H1 (cell line): ENCODE results near the gene ZNF23. TPM values are rescaled to one million over a fixed set of nuclear protein-coding genes. Genes with fewer than 3 reads are reported as not detected.

Experiments
- CTCF ChIA-PET: fragments of 300-600 bp; sonication (Branson Sonifier 250); formaldehyde crosslinking; loops from one replicate; lab custom pipeline; 2021; ENCODE audit not compliant: partially characterized antibody; lab: Charles Lee
- POLR2A ChIA-PET: fragments of 300-600 bp; sonication (Branson Sonifier 250); formaldehyde crosslinking; loops from one replicate; lab custom pipeline; 2021; ENCODE audit warnings: inconsistent platforms; ENCODE audit not compliant: partially characterized antibody; lab: Charles Lee
- DNase-seq, 2 experiments: peaks; one replicate each; pipeline versions ENCODE4 v3.0.0 to v3.0.0-alpha.2; 2010 to 2022; ENCODE audit warnings: low spot score in 2 of 2, low read depth in 1 of 2, mixed read lengths in 1 of 2
- FAIRE-seq: peaks from 2 replicates; lab custom pipeline; 2011; peaks lifted over from hg19 to GRCh38; lab: Jason Lieb, UNC
- H2AFZ ChIP-seq: 2 replicates; pipeline ENCODE4 v1.8.1; 2012; ENCODE audit warnings: low read length, inconsistent platforms
- H2AK5ac ChIP-seq: 2 replicates; pipeline ENCODE4 v1.6.1; 2013; ENCODE audit warnings: low read depth, low read length
- H2BK120ac ChIP-seq: replicated peaks from 2 replicates; pipeline ENCODE3; 2013; ENCODE audit warnings: low read depth, low read length, inconsistent platforms
- H2BK12ac ChIP-seq: 2 replicates; pipeline ENCODE4 v1.6.1; 2013; ENCODE audit warnings: low read depth, low read length
- H2BK15ac ChIP-seq: 2 replicates; pipeline ENCODE4 v1.6.1; 2013; ENCODE audit warnings: low read length
- H2BK20ac ChIP-seq: 2 replicates; pipeline ENCODE4 v1.6.1; 2013; ENCODE audit warnings: low read length
- H2BK5ac ChIP-seq: 2 replicates; pipeline ENCODE4 v1.6.1; 2013; ENCODE audit warnings: low read depth, low read length
- H3K14ac ChIP-seq: 2 replicates; pipeline ENCODE4 v1.6.1; 2013; ENCODE audit warnings: inconsistent platforms; ENCODE audit not compliant: insufficient read length
- H3K18ac ChIP-seq: 2 replicates; pipeline ENCODE4 v1.6.1; 2013; ENCODE audit warnings: low read length; ENCODE audit errors: extremely low read depth
- H3K23ac ChIP-seq: 2 replicates; pipeline ENCODE4 v1.6.1; 2013; ENCODE audit warnings: inconsistent platforms; ENCODE audit not compliant: insufficient read length
- H3K23me2 ChIP-seq: 2 replicates; pipeline ENCODE4 v1.6.1; 2013; ENCODE audit warnings: low read depth, low read length
- H3K27ac ChIP-seq: 2 replicates; pipeline ENCODE4 v1.6.1; 2011; ENCODE audit warnings: low read depth, low read length, inconsistent platforms
- H3K27me3 ChIP-seq, 4 experiments: replicated peaks in 1 of 4; 1 replicate in 1 of 4; 2 replicates in 3 of 4; pipeline versions ENCODE4 v1.6.1 to v1.8.1; 2011 to 2013; ENCODE audit warnings: low read length in 3 of 4, mild to moderate bottlenecking in 3 of 4, inconsistent platforms in 2 of 4, mixed read lengths in 2 of 4, moderate library complexity in 1 of 4; ENCODE audit not compliant: control insufficient read depth in 3 of 4, insufficient read depth in 3 of 4; ENCODE audit errors: extremely low read depth in 1 of 4
- H3K36me3 ChIP-seq, 4 experiments: 2 replicates each; pipeline versions ENCODE4 v1.6.1 to v1.8.1; 2011 to 2013; ENCODE audit warnings: mild to moderate bottlenecking in 4 of 4, low read length in 3 of 4, moderate library complexity in 2 of 4, control low read depth in 1 of 4, inconsistent platforms in 1 of 4; ENCODE audit not compliant: insufficient read depth in 4 of 4, control insufficient read depth in 2 of 4
- H3K4ac ChIP-seq: replicated peaks from 2 replicates; pipeline ENCODE3; 2013; ENCODE audit warnings: low read length, low read depth, mixed read lengths, inconsistent platforms; ENCODE audit not compliant: insufficient read length
- H3K4me1 ChIP-seq, 4 experiments: replicated peaks in 1 of 4; 1 replicate in 1 of 4; 2 replicates in 3 of 4; pipeline versions ENCODE4 v1.6.1 to v1.8.1; 2011 to 2013; ENCODE audit warnings: low read length in 3 of 4, inconsistent platforms in 2 of 4, mixed read lengths in 1 of 4; ENCODE audit not compliant: insufficient read depth in 4 of 4, control insufficient read depth in 3 of 4
- H3K4me2 ChIP-seq, 2 experiments: 2 replicates each; pipeline versions ENCODE4 v1.6.1 to v1.8.1; 2011 to 2013; ENCODE audit warnings: low read depth in 2 of 2, low read length in 2 of 2, control low read depth in 1 of 2, inconsistent platforms in 1 of 2, mild to moderate bottlenecking in 1 of 2; ENCODE audit not compliant: insufficient read depth in 1 of 2
- H3K4me3 ChIP-seq, 4 experiments: fragments of 200-600, 300-600 bp in 1 of 4; sonication (generic), shearing (Covaris generic), sonication (Bioruptor Twin) in 1 of 4; 2 replicates each; pipeline versions ENCODE4 v1.5.1 to v1.8.1; 2011 to 2016; ENCODE audit warnings: low read length in 4 of 4, low read depth in 3 of 4, control low read depth in 2 of 4, inconsistent platforms in 2 of 4, mild to moderate bottlenecking in 2 of 4, mixed read lengths in 1 of 4, moderate library complexity in 1 of 4; ENCODE audit not compliant: insufficient read depth in 2 of 4; ENCODE audit errors: extremely low read depth in 1 of 4
- H3K56ac ChIP-seq: replicated peaks from 2 replicates; pipeline ENCODE3; 2013; ENCODE audit warnings: low read depth, mild to moderate bottlenecking, mixed read lengths, low read length, inconsistent platforms; ENCODE audit not compliant: insufficient read length
- H3K79me1 ChIP-seq: 2 replicates; pipeline ENCODE4 v1.6.1; 2013; ENCODE audit warnings: low read depth, low read length, control low read depth
- H3K79me2 ChIP-seq, 2 experiments: 2 replicates each; pipeline versions ENCODE4 v1.6.1 to v1.8.1; 2012 to 2013; ENCODE audit warnings: low read length in 2 of 2, mild to moderate bottlenecking in 2 of 2, inconsistent platforms in 1 of 2; ENCODE audit not compliant: insufficient read depth in 2 of 2, control insufficient read depth in 1 of 2
- H3K9ac ChIP-seq, 4 experiments: replicated peaks in 1 of 4; 1 replicate in 1 of 4; 2 replicates in 3 of 4; pipeline versions ENCODE4 v1.6.1 to v1.8.1; 2011 to 2013; ENCODE audit warnings: low read depth in 3 of 4, low read length in 3 of 4, control low read depth in 2 of 4, mild to moderate bottlenecking in 2 of 4, moderate library complexity in 2 of 4, inconsistent platforms in 1 of 4; ENCODE audit errors: extremely low read depth in 1 of 4
- H3K9me3 ChIP-seq, 2 experiments: 2 replicates each; pipeline versions ENCODE4 v1.6.1 to v1.8.1; 2012 to 2013; ENCODE audit warnings: mild to moderate bottlenecking in 2 of 2, moderate library complexity in 2 of 2, control low read depth in 1 of 2, inconsistent platforms in 1 of 2, low read depth in 1 of 2, low read length in 1 of 2, mixed read lengths in 1 of 2; ENCODE audit not compliant: insufficient read depth in 2 of 2
- H4K20me1 ChIP-seq, 2 experiments: replicated peaks in 1 of 2; 2 replicates each; pipeline versions ENCODE3 to v1.8.1; 2011 to 2013; ENCODE audit warnings: inconsistent platforms in 2 of 2, low read length in 2 of 2, mild to moderate bottlenecking in 1 of 2; ENCODE audit not compliant: insufficient read depth in 2 of 2, control insufficient read depth in 1 of 2
- H4K5ac ChIP-seq: 2 replicates; pipeline ENCODE4 v1.6.1; 2013; ENCODE audit warnings: low read length, low read depth, mixed read lengths, inconsistent platforms; ENCODE audit not compliant: insufficient read length
- H4K8ac ChIP-seq: 2 replicates; pipeline ENCODE4 v1.8.0; 2013; ENCODE audit warnings: mild to moderate bottlenecking, moderate library complexity, low read length, inconsistent platforms; ENCODE audit not compliant: insufficient read depth; ENCODE audit errors: extremely low read depth
- H4K91ac ChIP-seq: replicated peaks from 2 replicates; pipeline ENCODE3; 2013; ENCODE audit warnings: low read length, mixed read lengths, inconsistent platforms; ENCODE audit not compliant: insufficient read length
- CBX8 ChIP-seq: fragments of 300-800, 300-1000 bp; sonication (generic); IDR thresholded peaks from 2 replicates; pipeline ENCODE4 v1.7.1; 2016; ENCODE audit warnings: low read depth, low read length, borderline replicate concordance
- CEBPB ChIP-seq: IDR thresholded peaks from 2 replicates; pipeline ENCODE4 v1.6.1; 2012; ENCODE audit warnings: low read depth, low read length
- CHD2 ChIP-seq: IDR thresholded peaks from 2 replicates; pipeline ENCODE4 v1.6.1; 2012; ENCODE audit warnings: low read length, improper control_type of control experiment
- CTBP2 ChIP-seq: IDR thresholded peaks from 2 replicates; pipeline ENCODE4 v1.7.0; 2011; ENCODE audit warnings: borderline replicate concordance, mild to moderate bottlenecking, moderate library complexity, mixed read lengths, low read length; ENCODE audit not compliant: insufficient read depth, insufficient read length
- FOSL1 ChIP-seq: IDR thresholded peaks from 2 replicates; pipeline ENCODE4 v1.6.1; 2011; ENCODE audit warnings: mild to moderate bottlenecking, low read depth, low read length, moderate library complexity; ENCODE audit not compliant: insufficient read depth
- KDM1A ChIP-seq: fragments of 200-600, 300-600 bp; sonication (generic); IDR thresholded peaks from 2 replicates; pipeline ENCODE4 v1.7.1; 2016; ENCODE audit warnings: mild to moderate bottlenecking, low read length, borderline replicate concordance
- MAFK ChIP-seq: IDR thresholded peaks from 2 replicates; pipeline ENCODE4 v1.6.1; 2012; ENCODE audit warnings: low read depth, mild to moderate bottlenecking, improper control_type of control experiment, low read length
- RXRA ChIP-seq: IDR thresholded peaks from 2 replicates; pipeline ENCODE4 v1.6.1; 2011; ENCODE audit warnings: low read depth, mild to moderate bottlenecking, low read length, moderate library complexity; ENCODE audit not compliant: insufficient read depth
- SIRT6 ChIP-seq: IDR thresholded peaks from one replicate; pipeline ENCODE4 v1.7.1; 2012; ENCODE audit warnings: low read length, inconsistent platforms
- SP1 ChIP-seq: IDR thresholded peaks from 2 replicates; pipeline ENCODE4 v1.6.1; 2011; ENCODE audit warnings: low read depth, low read length
- SP2 ChIP-seq: IDR thresholded peaks from 2 replicates; pipeline ENCODE4 v1.6.1; 2012; ENCODE audit warnings: mild to moderate bottlenecking, low read length, inconsistent platforms
- TAF1 ChIP-seq: IDR thresholded peaks from 2 replicates; pipeline ENCODE4 v1.6.1; 2011; ENCODE audit warnings: mild to moderate bottlenecking, low read depth, low read length
- ZNF274 ChIP-seq: IDR thresholded peaks from 2 replicates; pipeline ENCODE4 v1.7.0; 2012; ENCODE audit warnings: low read length, borderline replicate concordance; ENCODE audit errors: extremely low read depth
- WGBS, 2 experiments: shearing (Covaris generic) in 1 of 2; methylation state at CpG; one replicate each; pipeline versions ENCODE4 v1.1.6 to v1.1.7; 2013 to 2015; ENCODE audit warnings: low lambda C conversion rate in 2 of 2, mixed read lengths in 2 of 2, inconsistent platforms in 1 of 2, low coverage in 1 of 2, missing lambda C conversion rate in 1 of 2; ENCODE audit not compliant: insufficient replicate concordance in 2 of 2, insufficient coverage in 1 of 2, insufficient read length in 1 of 2; ENCODE audit errors: extremely low coverage in 1 of 2, missing lambda C conversion rate in 1 of 2; 5-methylcytosine and 5-hydroxymethylcytosine counted together
- polyA plus RNA-seq, 7 experiments: library from polyadenylated mRNA; depleted of rRNA in 3 of 7; stranded (reverse) in 5 of 7; unstranded in 2 of 7; fragments of >200 nt in 5 of 7; fragments of 200-250 nt in 2 of 7; gene quantifications; 1 replicate in 5 of 7; 2 replicates in 1 of 7; 4 replicates in 1 of 7; pipeline versions ENCODE4 v1.2.1 to v1.2.3, GENCODE V29; 2011 to 2013; ENCODE audit warnings: missing spikeins in 2 of 7, mixed read lengths in 2 of 7
- total RNA-seq: library from RNA; stranded (reverse); fragmentation: NEBNext Ultra II Directional; extraction: Animal tissue kit (Norgen Biotek cat#: 25700); gene quantifications from 2 replicates; pipeline ENCODE4 v1.2.1, GENCODE V29; 2021
- TF ChIP-seq, protein P1 (sequence below): IDR thresholded peaks from 2 replicates; pipeline ENCODE4 v1.6.1; 2012; ENCODE audit warnings: low read length, inconsistent platforms

The ZNF23 gene
- total and polyA plus RNA-seq, 2 of the 8 experiments (the other 6 are each of a cell fraction or from before 2014, with no cell fraction given), result 2.4 to 10.2 TPM

DNA sequence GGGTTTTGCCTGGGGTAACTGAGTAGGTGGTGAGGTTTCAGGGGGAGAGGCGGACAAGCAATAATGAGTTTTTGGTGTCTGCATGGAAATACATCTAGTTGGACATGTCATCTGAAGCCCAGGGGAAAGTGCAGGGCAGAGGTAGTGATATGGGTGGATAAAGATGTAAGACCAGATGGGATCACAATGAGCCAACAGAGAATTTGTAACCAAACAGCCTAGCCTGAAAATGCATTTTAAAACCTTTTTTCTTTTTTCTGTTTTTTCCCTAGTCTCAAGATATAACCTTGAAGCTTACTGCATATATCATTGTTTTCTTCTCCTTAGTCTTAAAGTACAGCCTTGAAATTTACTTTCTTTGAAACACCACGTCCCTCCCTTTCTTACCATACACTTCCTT lies 30.7 kb upstream of the ZNF23 start:
- Histone ChIP-seq H3K4me2 (no peak overlapping the region), H3K27me3 (no peaks in the 10 kb centered on the region; a peak in 1 of 7 replicates), H2BK120ac (no peak overlapping the region), H3K79me2 (no peaks in the 10 kb centered on the region), H3K23me2 (0 out of 2 replicates have a peak, but pooled peaks cover 2% of the 10 kb centered on the region), H4K5ac (no peak overlapping the region), H3K4me3 (no peak overlapping the region), H2BK5ac (no peak overlapping the region), H2BK20ac (no peak overlapping the region), H2BK15ac (no peak overlapping the region), H3K56ac (no peak overlapping the region), H3K36me3 (no peaks in the 10 kb centered on the region), H4K91ac (no peak overlapping the region), H4K8ac (no peak overlapping the region), H3K23ac (no peak overlapping the region), H3K9ac (no peak overlapping the region), H3K4ac (no peak overlapping the region), H2AFZ (no peak overlapping the region), H3K27ac (no peak overlapping the region), H3K18ac (no peak overlapping the region), H3K79me1 (no peaks in the 10 kb centered on the region), H3K9me3 (no peaks in the 10 kb centered on the region), H3K14ac (no peak overlapping the region), H3K4me1 (no peaks in the 10 kb centered on the region), H2AK5ac (no peak overlapping the region), H2BK12ac (no peak overlapping the region), H4K20me1 (no peaks in the 10 kb centered on the region)
- CTCF ChIA-PET, result interaction anchor here (1.0 to 7.0 kb wide), 9 partner anchors 10 to 118 kb away, joined by 3 to 46 read pairs (median 5); partner anchors contain the start of gene CHST4
- DNase-seq, result no peak
- POLR2A ChIA-PET, result interaction anchor here (1.0 kb wide), 1 partner anchor 43 kb away, joined by 3 read pairs; no protein-coding TSS in a partner anchor
- WGBS, 2 experiments, result 72 to 100% methylated on average over 1 to 2 of the region's 2 CpGs
- no peak for FAIRE-seq
- TF ChIP-seq SIRT6 (no peak), CTBP2 (no peak), ZNF274 (no peak), MAFK (no peak), RXRA (no peak), CBX8 (no peak), CEBPB (no peak), KDM1A (no peak), FOSL1 (no peak), SP2 (no peak), SP1 (no peak), CHD2 (no peak), TAF1 (no peak)
- TF ChIP-seq, protein P1, sequence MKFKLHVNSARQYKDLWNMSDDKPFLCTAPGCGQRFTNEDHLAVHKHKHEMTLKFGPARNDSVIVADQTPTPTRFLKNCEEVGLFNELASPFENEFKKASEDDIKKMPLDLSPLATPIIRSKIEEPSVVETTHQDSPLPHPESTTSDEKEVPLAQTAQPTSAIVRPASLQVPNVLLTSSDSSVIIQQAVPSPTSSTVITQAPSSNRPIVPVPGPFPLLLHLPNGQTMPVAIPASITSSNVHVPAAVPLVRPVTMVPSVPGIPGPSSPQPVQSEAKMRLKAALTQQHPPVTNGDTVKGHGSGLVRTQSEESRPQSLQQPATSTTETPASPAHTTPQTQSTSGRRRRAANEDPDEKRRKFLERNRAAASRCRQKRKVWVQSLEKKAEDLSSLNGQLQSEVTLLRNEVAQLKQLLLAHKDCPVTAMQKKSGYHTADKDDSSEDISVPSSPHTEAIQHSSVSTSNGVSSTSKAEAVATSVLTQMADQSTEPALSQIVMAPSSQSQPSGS, result no peak
